Stimulated activated CD8-positive, alpha-beta memory T cell treated with anti-CD3 and anti-CD28 coated beads, Interleukin-12 subunit alpha, Interleukin-12 subunit beta, amount 100 ng/mL, for 24 hours (primary cell): ENCODE measurements around the gene UBE2E2.

Source experiments
- DNase-seq: peaks from one replicate; pipeline ENCODE4 v3.0.0-alpha.2; 2020; ENCODE audit errors: extremely low read depth

Gene UBE2E2

DNA sequence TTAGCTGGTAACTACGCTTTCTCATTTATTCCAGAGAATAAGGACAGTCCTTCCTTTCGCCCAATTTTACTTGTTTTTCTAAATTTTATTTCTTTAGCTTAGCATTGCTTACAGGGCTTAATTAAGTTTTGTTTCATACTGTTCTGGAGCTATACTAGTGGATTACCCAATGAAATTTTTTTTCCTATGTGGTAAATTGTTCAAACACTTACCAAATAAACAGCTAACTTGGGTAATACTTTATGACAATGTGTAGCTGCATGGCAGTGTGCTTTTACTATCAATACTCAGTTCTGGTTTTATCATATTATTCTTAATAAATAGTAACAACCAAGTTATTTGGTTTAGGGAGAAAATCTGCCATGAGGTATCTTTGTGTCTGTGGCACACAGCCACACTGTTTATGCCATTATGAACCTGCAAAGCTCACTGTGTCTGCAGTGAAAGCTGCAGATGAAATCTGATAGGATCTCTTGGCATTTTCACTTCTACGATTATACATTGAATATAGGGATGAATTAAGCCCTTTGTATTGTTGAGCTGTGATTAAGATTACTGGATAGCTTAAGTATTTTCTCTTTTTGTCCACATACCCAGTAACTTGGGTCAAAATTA, 37.2 kb downstream of the UBE2E2 start:
- no peak for DNase-seq

DNA sequence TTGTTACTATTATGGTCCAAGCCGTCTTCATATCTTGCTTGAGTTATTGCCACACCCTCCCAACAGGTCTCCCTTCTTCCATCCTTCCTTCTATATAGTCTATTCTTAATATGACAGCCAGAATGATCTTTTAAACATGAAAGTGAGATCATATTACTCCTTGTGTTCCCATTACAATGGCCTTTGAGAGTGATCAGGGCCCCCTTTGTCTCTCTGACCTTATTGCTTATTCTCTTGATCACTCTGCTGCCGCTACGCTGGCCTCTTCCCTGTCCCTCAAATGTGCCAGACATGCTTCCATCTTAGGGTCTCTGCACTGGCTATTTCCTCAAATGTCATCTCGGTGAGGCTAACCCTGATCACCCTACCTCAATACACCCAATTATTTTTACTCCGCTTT, 38.1 kb downstream of the UBE2E2 start:
- DNase-seq = no peak

DNA sequence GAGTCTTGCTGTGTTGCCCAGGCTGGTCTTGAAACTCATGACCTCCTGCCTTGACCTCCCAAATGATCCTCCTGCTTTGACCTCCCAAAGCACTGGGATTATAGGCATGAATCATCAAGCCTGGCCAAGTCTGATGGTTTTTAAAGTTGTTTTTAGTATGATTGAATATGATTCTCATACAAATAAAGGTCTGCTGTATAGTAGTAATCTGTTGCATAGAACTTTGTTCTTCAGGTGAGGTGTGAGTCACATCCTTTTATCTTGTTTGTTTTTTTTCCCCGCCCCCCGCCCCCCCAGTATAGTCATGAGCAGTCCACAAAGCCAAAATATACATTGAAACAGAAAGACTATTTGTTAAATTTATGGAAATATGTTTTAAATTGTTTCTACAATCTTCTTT, 39.0 kb downstream of the UBE2E2 start:
- DNase-seq = no peak

DNA sequence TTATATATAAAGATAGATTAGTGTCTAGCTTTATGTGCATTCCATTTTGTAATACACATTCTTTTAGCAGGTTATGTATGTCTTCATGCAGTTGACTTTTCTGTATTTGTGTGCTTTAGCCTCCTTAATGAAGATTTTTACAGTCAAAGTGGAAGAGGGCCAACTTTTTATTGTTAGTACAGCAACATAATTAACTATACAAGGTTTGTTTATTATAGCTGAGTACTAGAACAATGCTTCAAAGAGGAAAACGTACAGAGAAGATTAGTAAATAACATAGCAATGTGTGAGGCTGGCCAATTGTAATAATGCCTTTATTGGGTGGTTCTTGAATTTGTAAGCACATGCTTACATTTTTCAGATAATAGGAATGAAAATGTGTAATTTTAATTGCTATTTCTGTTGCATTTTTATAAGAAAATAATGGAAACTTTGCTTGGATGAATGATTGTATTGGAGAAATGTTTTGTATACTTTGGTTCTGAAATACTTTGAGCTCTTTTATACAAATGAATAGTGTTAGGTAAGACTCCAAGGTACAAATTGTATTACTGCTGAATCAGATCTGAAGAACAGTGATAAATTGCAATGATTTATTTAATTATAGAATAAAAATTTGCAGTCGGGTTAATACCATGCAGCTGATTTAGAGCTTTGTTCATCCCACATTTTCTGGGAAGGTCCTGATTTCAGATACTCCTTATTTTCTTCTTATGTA, 41.4 kb downstream of the UBE2E2 start:
- no peak for DNase-seq

DNA sequence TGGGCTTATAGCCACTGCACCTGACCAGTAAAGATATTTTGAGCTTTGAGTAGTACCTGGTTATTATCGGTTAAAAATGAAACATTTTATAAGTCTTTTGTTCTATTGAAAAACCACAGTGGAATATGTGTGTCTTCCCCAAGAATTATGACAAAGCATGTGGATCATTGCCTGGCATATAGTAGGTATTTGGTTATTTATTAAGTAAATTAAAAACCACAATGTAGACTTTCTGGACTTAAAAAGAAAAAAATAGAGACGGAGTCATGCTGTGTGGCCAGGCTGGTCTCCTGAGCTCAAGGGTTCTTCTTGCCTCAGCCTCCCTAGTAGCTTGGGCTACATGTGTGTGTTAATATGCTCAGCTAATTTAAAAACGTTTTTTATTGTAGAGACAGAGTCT, 43.5 kb downstream of the UBE2E2 start:
- no peak for DNase-seq

DNA sequence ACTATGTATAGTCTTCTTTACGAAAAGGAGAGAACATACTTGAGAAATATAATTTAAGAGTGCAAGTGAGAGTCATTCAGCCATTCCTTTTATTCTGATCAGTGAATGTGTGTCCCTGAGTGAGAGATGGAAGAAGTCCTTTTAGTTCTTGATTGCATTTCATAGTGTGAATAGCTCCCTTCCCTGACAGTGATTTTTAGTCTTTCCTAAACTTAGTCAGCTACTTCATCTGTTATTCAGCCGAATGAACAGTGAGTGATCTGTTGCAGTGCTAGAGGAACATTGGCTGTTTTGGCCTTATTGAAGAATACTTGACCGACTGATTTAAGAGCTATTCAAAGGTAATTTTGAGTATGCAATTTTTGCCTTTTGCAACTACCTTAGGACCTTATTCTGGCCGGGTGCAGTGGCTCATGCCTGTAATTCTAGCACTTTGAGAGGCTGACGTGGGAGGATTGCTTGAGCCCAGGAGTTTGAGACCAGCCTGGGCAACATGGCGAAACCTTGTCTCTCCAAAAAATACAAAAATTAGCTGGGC, 45.5 kb downstream of the UBE2E2 start:
- no peak for DNase-seq

DNA sequence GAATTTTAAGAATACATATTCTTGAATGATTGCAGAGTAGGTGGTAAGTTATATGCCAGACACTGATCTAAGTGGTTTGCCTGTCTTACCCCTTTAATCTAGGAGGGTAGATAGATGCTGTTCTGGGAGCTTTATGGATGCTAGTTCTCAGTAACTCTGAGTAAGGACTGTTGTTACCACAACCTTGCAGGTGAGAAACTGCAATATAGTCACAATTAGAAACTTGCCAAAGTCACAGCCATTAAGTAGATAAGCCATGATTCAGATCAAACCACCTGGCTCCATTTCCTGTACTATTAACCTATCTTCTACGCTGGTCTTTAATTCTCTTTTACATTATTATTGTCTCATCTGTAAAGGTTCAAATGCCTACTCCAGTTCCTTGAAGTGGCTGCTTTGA, 46.8 kb downstream of the UBE2E2 start:
- DNase-seq = no peak

DNA sequence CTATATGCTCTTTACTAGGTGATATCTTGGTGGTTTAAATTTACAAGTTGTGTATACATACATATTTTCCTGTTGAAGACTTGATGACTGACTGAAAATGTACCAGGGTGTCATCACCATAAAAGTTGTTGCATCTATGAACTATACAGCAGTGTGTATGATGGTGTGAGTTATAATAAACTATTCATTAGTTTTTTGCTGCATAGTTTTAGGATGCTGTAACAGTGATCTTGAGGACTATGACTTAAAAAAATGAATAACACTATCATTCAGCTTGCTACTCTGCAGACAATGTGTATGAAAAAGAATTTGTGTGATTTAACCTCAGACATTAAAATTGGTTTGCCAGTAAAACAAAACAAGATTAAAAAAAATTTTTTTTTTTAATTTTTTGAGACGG, 49.0 kb downstream of the UBE2E2 start:
- no peak for DNase-seq

DNA sequence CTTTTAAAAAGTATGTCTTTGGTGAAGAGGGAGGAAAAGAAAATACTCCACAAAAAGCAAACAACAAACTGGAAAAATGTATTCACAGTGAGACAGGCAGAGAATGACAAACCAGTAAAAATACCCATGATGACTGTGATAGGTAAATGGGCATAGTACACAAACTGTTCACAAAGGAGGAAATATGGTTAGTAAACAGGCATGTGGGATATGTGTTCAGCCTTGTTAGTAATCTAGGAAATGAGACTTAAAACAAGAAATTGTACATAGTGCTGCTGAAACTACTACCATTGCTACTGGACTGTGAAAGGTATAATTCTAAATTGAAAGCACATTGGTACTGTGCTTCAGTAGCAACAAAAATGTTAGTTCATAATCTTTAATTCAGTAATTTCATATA, 50.1 kb downstream of the UBE2E2 start:
- no peak for DNase-seq

DNA sequence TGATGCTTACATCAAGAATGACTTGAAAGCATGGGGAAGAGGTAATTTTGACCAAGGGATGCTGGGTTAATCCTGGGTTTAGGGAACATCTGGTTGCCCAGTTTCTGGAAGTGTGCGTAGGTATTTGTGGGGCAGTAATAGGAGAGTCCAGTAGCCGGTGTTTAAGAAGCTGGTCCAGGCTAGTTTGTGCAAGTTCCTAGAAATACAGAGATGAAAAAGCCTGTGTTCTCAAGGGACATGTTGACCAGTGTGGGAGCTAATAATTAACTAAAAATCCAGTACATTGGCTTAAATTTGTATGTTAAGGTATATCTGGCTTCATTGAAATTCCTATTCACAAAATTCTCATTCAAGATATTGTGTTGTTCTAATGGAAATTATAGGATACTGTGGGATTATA, 51.2 kb downstream of the UBE2E2 start:
- no peak for DNase-seq

DNA sequence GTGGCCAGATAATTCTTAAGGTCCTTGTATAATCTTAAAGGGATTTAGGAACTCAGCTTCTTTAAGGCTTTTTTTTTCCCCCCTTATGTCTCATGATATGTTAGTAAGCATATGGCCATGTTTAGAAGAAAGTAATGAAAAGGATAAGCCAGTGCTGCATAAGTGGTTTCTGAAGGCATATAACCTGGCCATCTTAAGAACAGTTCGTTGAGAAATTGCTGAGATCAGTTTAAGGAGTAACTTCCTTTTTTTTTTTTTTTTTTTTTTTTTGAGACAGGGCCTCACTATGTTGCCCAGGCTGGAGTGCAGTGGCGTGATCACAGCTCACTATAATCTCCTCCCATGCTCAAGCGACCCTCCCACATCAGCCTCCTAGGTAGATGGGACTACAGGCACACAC, 51.7 kb downstream of the UBE2E2 start:
- no peak for DNase-seq

DNA sequence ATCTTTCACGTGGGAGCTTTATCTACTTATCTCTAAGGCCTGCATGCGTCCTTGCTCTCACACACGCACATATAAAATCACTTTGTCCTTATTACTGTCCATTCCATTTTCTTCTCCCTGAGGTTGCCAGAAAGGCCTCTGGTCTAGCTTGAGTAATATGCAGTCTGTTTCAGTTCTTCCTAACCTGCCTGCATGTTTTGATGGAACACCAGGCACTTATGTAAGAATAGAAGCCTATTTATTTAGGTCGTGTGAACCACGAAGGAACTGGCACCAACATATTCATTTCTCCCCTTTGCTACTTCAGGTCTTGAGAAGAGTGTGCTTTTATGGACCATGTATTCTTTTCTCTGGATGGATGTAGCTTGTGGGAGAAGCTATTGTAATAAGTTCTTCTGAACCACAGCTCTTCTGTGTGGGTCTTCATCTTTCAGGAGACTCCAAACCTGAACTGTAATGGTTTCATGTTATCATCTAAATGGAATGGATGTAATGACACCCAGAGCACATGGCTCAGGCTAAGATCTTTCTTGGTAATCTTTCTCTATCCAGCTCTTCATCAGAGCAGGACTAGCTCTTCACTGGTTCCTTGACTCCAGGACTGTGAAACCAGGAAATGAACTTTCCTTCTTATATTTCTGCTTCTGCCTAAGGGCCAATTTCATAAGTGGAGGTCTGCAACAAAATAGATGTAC, 53.8 kb downstream of the UBE2E2 start:
- DNase-seq = no peak

DNA sequence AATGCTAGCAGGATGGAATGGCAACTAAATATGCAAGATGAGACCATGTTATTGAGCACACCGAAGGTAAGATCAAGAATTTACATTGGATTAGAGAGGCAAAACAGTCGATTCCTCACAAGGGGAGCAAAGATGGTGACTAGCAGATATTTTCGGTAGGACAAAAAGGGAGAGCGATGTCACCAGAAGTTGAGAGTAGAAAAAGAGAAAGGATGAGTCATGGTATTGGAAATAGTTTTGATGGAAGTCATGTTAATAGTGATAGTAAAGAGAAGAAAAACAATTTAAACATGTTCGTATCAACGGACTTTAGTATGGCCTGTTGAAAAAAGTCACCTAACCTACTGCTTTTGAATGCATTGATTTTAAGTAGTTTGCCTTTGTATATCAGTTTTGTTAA, 55.0 kb downstream of the UBE2E2 start:
- DNase-seq = no peak

DNA sequence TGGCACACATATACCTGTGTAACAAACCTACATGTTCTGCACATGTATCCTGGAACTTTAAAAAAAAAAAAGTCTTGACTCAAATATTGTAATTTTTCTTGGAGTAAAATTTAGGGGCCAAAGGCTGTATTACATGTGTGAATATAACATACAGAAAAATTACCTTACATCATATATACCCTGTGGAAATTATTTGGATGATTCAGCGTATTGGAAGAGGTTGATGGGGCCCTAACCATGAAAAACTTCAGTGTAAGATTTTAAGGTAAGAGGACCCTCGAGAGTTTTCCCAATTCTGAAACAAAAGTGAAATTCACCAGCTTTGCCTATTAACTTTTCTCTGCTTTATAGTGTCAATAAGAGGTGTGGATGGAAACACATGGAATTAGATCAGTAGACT, 56.4 kb downstream of the UBE2E2 start:
- no peak for DNase-seq

DNA sequence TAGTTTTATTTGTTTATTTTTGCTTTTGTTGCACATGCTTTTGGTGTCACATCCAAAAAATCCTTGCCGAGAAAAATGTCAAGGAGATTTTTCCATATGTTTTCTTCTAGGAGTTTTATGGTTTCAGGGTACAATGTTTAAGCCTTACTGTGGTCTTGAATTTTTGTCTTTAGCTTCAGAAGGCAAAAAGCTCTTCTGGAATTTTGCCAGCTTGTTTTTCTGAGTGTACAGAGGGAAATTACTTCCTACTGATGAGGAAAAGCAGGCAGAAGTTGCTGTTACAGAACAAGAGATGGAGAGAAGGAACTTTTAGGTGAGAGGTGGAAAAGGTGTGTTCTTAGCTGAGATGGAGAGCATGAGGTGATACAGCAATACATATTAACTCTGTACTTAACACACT, 59.6 kb downstream of the UBE2E2 start:
- DNase-seq = no peak

DNA sequence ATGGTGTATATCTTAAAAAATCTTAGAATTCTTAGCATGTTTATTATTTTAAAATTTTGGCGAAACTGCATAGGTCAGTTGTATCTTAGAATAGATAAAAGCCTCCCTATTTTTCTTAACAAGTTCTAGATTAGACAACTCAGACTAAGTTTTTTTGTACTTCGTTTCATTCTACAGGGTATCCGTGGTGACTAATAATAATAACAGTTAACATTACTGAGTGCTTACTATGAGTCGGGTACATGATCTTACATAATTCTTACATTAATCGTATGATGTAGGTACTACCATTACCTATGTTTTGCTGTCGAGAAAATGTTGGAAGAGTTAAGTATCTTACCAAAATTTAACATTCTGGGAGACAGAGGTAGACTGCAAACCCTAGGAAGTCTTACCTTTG, 60.7 kb downstream of the UBE2E2 start:
- no peak for DNase-seq

DNA sequence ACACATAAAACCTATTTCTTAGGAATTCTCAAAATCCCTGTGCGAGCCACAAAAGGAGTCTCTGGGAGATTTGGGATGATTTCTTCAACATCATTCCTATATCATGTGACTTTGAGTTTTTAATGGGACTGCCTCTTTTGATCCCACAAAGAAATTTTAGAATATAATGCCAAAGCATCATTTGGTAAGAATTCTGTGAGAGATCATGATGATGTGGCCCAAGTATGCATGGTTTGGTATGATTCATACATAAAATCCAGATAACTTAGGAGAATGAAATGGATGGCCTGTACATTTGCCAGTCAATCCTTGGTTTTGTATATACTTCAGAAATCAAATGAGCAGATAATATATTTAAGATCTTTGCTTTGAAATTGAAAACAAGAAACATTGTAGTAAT, 61.3 kb downstream of the UBE2E2 start:
- DNase-seq = no peak

DNA sequence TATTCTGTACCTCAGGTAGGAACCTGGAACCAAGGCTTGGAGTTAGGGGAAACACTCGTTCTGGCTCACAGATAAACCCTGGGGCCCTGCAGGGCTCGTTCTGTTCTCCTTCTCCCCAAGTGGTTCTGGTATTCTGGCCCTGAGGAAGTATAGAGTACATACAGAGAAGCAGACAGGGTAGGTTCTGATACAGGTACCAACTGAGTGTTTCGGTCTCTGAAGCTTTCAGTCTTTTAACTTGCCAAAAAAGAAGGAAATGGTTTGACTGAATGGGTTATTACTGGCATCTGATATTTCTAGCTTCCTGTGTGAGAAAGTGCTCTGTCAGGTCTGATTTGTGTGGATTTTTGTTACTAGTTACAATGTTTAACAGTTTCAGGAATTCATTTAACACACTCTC, 67.3 kb downstream of the UBE2E2 start:
- no peak for DNase-seq

DNA sequence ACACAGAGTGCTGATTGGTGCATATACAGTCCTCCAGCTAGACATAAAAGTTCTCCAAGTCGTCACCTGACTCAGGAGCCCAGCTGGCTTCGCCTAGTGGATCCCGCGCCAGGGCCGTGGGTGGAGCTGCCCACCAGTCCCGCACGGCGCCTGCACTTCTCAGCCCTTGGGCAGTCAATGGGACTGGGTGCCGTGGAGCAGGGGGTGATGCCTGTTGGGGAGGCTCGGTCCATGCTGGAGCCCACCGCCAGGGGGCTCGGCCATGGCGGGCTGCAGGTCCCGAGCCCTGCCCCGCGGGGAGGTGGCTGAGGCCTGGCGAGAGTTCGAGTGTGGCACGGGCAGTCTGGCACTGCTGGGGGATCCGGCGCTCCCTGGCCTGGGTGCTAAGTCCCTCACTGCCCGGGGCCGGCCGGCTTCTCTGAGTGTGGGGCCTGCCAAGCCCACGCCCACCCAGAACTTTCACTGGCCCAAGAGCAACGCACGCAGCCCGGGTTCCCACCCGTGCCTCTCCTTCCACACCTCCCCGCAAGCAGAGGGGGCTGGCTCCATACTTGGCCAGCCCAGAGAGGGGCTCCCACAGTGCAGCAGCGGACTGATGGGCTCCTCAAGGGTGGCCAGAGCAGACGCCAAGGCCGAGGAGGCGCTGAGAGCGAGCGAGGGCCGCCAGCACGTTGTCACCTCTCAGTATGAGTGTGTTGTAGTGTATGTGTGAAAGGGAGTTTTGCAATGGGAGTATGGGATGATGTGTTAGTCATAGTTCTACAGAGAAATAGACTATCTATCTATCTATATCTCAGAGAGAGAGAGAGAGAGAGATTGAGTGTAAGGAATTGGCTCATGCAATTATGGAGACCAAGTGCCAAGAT, 69.0 kb downstream of the UBE2E2 start:
- no peak for DNase-seq

DNA sequence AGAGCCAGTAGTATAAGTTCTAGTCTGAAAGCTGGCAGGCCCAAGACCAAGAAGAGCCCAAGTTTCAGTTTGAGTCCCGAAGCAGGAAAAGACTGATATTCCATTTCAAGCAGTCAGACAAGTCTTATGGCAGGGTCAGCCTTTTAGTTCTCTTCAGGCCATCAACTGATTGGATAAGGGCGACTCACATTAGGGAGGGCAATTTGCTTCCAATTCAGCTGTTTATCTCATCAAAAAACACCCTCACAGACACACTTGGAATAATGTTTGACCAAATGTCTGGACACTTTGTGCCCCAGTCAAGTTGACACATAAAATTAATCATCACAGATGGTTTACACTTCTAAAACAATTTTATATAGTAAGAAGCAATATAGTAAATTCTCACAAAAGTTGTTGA, 69.7 kb downstream of the UBE2E2 start:
- DNase-seq = no peak

DNA sequence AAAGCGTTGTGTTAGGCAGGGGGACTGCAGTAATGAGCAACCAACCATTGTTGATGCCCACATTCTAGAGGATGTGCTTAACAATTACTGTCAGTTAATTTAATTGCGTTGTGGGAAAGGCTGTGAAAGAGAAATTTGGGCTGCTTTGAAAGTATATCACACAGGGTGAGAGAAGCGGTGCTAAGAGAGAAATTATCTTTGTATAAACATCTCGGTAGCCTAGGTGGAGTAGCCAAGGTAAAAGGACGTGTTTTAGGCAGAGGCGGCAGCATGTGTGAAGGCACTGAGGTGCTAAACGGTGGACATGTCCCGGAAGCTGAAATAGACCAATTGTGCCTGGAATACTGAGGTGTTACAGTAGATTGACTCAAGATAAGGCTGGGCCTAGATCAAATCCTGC, 71.9 kb downstream of the UBE2E2 start:
- DNase-seq = no peak

DNA sequence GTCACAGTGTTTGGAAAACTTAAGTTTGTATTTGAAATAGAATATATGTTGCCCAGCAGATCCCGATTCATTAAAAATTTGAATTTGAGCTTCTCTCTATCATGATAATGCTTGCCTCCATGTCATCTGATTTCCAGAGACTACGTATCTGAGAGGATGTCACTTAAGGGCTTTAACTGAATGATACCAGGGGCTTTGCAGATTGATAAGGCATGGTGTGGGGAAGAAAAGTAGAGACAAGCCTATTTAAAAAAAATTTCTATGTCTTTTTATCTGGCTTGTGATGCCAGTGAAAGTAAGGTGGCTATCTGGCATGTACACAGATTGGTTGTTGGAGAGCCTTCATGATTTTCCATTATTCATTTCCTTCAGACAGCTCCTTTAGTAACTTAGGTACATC, 72.7 kb downstream of the UBE2E2 start:
- no peak for DNase-seq
